ENCODE measurements around the gene CRLF1. TPM values are rescaled to one million over a fixed set of nuclear protein-coding genes. Genes with fewer than 3 reads are reported as not detected.

CRLF1 gene
- total and polyA plus RNA-seq, 2 experiments from 2014 or later: 18.1 to 19.7 TPM

GRCh38 chr19:18635831-18636182 is 29.2 kb upstream of the CRLF1 start:
- no peaks in the 10 kb centered on the region for H3K36me3 ChIP-seq (ENCODE audit: insufficient read depth)
- H3K4me2 ChIP-seq: peak overlapping the region; percentile 68; the same call in 1 of the 2 replicates
- Mint-ChIP-seq H3K36me3 (ENCODE audit: low read depth) (no peaks in the 10 kb centered on the region), H3K4me3 (peak overlapping the region; percentile 88), H3K9me3 (no peaks in the 10 kb centered on the region), H3K27me3 (ENCODE audit: insufficient read depth, low read depth, poor library complexity) (peaks cover 7% of the 10 kb centered on the region), H3K27ac (no peak overlapping the region), H3K4me1 (peaks cover 11% of the 10 kb centered on the region)
- no peak for DNase-seq (ENCODE audit: low spot score)
- 0 out of 2 replicates have a peak overlapping the region, but pooled peaks have one; percentile 5 for H2AFZ ChIP-seq
- no peak for TF ChIP-seq NANOG (IDR thresholded peaks at IDR 0.05; ENCODE audit: borderline replicate concordance)
- H3K27me3 ChIP-seq (ENCODE audit: insufficient read depth): peaks cover 14% of the 10 kb centered on the region
- H3K27ac ChIP-seq (ENCODE audit: low read depth): no peak overlapping the region
- H3F3A ChIP-seq (replicated peaks; ENCODE audit: low read depth): no peaks in the 10 kb centered on the region
- no peak for ATAC-seq
- H3K4me1 ChIP-seq (ENCODE audit: insufficient read depth): peaks cover 17% of the 10 kb centered on the region
- no peak overlapping the region for H3K4me3 ChIP-seq
- H3K9me2 ChIP-seq (ENCODE audit: insufficient read depth): no peaks in the 10 kb centered on the region
- peaks cover 3% of the 10 kb centered on the region; the same call in 1 of the 2 replicates for H4K20me1 ChIP-seq (replicated peaks; ENCODE audit: insufficient read depth)
- peaks cover 17% of the 10 kb centered on the region for H3K79me2 ChIP-seq (replicated peaks; ENCODE audit: insufficient read depth)

GRCh38 chr19:18634612-18635297 is 28.2 kb upstream of the CRLF1 start:
- Histone ChIP-seq H3K4me1 (ENCODE audit: insufficient read depth) (peaks cover 17% of the 10 kb centered on the region), H3K36me3 (ENCODE audit: insufficient read depth) (no peaks in the 10 kb centered on the region), H4K20me1 (replicated peaks; ENCODE audit: insufficient read depth) (no peaks in the 10 kb centered on the region; the same call in 1 of the 2 replicates), H3K9me2 (ENCODE audit: insufficient read depth) (no peaks in the 10 kb centered on the region), H3K27ac (ENCODE audit: low read depth) (no peak overlapping the region), H3K4me2 (no peak overlapping the region), H3K4me3 (no peak overlapping the region), H3F3A (replicated peaks; ENCODE audit: low read depth) (no peaks in the 10 kb centered on the region), H3K27me3 (ENCODE audit: insufficient read depth) (peaks cover 14% of the 10 kb centered on the region), H3K79me2 (replicated peaks; ENCODE audit: insufficient read depth) (peaks cover 15% of the 10 kb centered on the region), H2AFZ (no peak overlapping the region)
- peaks cover 11% of the 10 kb centered on the region for H3K4me1 Mint-ChIP-seq
- H3K27me3 Mint-ChIP-seq (ENCODE audit: insufficient read depth, low read depth, poor library complexity): peaks cover 7% of the 10 kb centered on the region
- ATAC-seq (no peak), DNase-seq (ENCODE audit: low spot score) (no peak)
- H3K4me3 Mint-ChIP-seq: no peak overlapping the region
- H3K27ac Mint-ChIP-seq: no peak overlapping the region
- no peaks in the 10 kb centered on the region for H3K9me3 Mint-ChIP-seq
- H3K36me3 Mint-ChIP-seq (ENCODE audit: low read depth): no peaks in the 10 kb centered on the region
- TF ChIP-seq STAT1 (IDR thresholded peaks at IDR 0.05; ENCODE audit: unreplicated experiment): no peak
- no peak for TF ChIP-seq EZH2 (IDR thresholded peaks at IDR 0.05; ENCODE audit: low read depth, unreplicated experiment)
- no peak for TF ChIP-seq NANOG (IDR thresholded peaks at IDR 0.05; ENCODE audit: borderline replicate concordance)
- no peak for TF ChIP-seq JUNB (IDR thresholded peaks at IDR 0.05; ENCODE audit: unreplicated experiment)
- no peak for TF ChIP-seq ZNF462 (CRISPR knock-in tag; IDR thresholded peaks at IDR 0.05)
- no peak for TF ChIP-seq ZNF331 (CRISPR knock-in tag; IDR thresholded peaks at IDR 0.05; ENCODE audit: low read depth)
- no peak for TF ChIP-seq REST (IDR thresholded peaks at IDR 0.05; ENCODE audit: unreplicated experiment)
- TF ChIP-seq ZNF114 (CRISPR knock-in tag; IDR thresholded peaks at IDR 0.05): no peak
- no peak for TF ChIP-seq CREB1 (CRISPR knock-in tag; IDR thresholded peaks at IDR 0.05; ENCODE audit: low read depth)
- TF ChIP-seq EZH2phosphoT487 (IDR thresholded peaks at IDR 0.05; ENCODE audit: unreplicated experiment): no peak
- TF ChIP-seq POLR2AphosphoS5 (IDR thresholded peaks at IDR 0.05; ENCODE audit: low read depth): no peak
